Measurements from ENCODE around the gene PNLIPRP3.

PNLIPRP3 gene

GRCh38 chr10:116408719-116409118 is 18.9 kb upstream of the PNLIPRP3 start:
- H3K27ac ChIP-seq: no peak overlapping the region
- H2AFZ ChIP-seq (ENCODE audit: low read depth): no peak overlapping the region
- no peaks in the 10 kb centered on the region for H3K27me3 ChIP-seq (ENCODE audit: insufficient read depth, low read depth)
- H3K9ac ChIP-seq: no peak overlapping the region
- no peaks in the 10 kb centered on the region for H3K4me1 ChIP-seq (ENCODE audit: low read depth, poor library complexity, severe bottlenecking)
- no peaks in the 10 kb centered on the region for H4K20me1 ChIP-seq (ENCODE audit: insufficient read depth)
- no peaks in the 10 kb centered on the region for H3K36me3 ChIP-seq (ENCODE audit: insufficient read depth)
- no peak overlapping the region for H3K4me2 ChIP-seq
- H3K79me2 ChIP-seq (ENCODE audit: insufficient read depth, low read depth): no peaks in the 10 kb centered on the region
- TF ChIP-seq CTCF (conservative IDR thresholded peaks at IDR 0.05; ENCODE audit: low read depth, low read length): no peak
- no peak overlapping the region for H3K4me3 ChIP-seq (IDR thresholded peaks at IDR 0.05; ENCODE audit: insufficient read depth, low read depth, low read length)

- H3K36me3 ChIP-seq (ENCODE audit: insufficient read depth): no peaks in the 10 kb centered on the region
- no peak overlapping the region for H2AFZ ChIP-seq (ENCODE audit: low read depth)
- no peak overlapping the region for H3K9ac ChIP-seq
- no peaks in the 10 kb centered on the region for H3K4me1 ChIP-seq (ENCODE audit: low read depth, poor library complexity, severe bottlenecking)
- H3K4me2 ChIP-seq: no peak overlapping the region
- no peaks in the 10 kb centered on the region for H3K79me2 ChIP-seq (ENCODE audit: insufficient read depth, low read depth)
- no peak overlapping the region for H3K4me3 ChIP-seq (IDR thresholded peaks at IDR 0.05; ENCODE audit: insufficient read depth, low read depth, low read length)
- no peak for TF ChIP-seq CTCF (conservative IDR thresholded peaks at IDR 0.05; ENCODE audit: low read depth, low read length)
- H3K27me3 ChIP-seq (ENCODE audit: insufficient read depth, low read depth): no peaks in the 10 kb centered on the region
- no peaks in the 10 kb centered on the region for H4K20me1 ChIP-seq (ENCODE audit: insufficient read depth)
- H3K27ac ChIP-seq: no peak overlapping the region
These were observed 17.3 kb upstream of the PNLIPRP3 start for GRCh38 chr10:116410351-116410750.

DNA sequence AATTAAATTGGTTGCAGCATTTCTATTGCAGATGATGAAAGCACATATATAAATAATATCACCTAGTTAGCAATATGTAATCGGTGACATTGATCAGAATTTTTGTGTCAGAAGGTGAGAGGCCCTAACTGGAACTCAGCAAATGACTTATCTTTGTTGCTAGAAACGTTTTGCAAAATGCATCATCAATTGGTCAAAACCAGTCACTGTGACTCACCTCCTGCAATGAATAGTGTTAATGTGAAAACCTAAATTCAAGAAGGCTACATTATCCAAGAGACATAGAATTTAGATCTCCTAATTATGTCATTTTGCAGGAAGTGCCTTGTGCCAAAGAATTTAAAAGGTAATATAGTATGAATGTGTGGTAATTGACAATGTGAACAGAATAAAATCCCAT is 9.8 kb upstream of the PNLIPRP3 start:
- no peaks in the 10 kb centered on the region for H4K20me1 ChIP-seq (ENCODE audit: insufficient read depth)
- no peak overlapping the region for H3K4me3 ChIP-seq (IDR thresholded peaks at IDR 0.05; ENCODE audit: insufficient read depth, low read depth, low read length)
- no peak overlapping the region for H2AFZ ChIP-seq (ENCODE audit: low read depth)
- no peak overlapping the region for H3K27ac ChIP-seq
- H3K9ac ChIP-seq: no peak overlapping the region
- H3K27me3 ChIP-seq (ENCODE audit: insufficient read depth, low read depth): no peaks in the 10 kb centered on the region
- H3K4me2 ChIP-seq: no peak overlapping the region
- no peaks in the 10 kb centered on the region for H3K4me1 ChIP-seq (ENCODE audit: low read depth, poor library complexity, severe bottlenecking)
- no peak for TF ChIP-seq CTCF (conservative IDR thresholded peaks at IDR 0.05; ENCODE audit: low read depth, low read length)
- H3K79me2 ChIP-seq (ENCODE audit: insufficient read depth, low read depth): no peaks in the 10 kb centered on the region
- H3K36me3 ChIP-seq (ENCODE audit: insufficient read depth): no peaks in the 10 kb centered on the region

- H3K4me3 ChIP-seq (IDR thresholded peaks at IDR 0.05; ENCODE audit: insufficient read depth, low read depth, low read length): no peak overlapping the region
- no peaks in the 10 kb centered on the region for H3K79me2 ChIP-seq (ENCODE audit: insufficient read depth, low read depth)
- no peaks in the 10 kb centered on the region for H4K20me1 ChIP-seq (ENCODE audit: insufficient read depth)
- no peak overlapping the region for H3K9ac ChIP-seq
- H3K4me1 ChIP-seq (ENCODE audit: low read depth, poor library complexity, severe bottlenecking): no peaks in the 10 kb centered on the region
- no peaks in the 10 kb centered on the region for H3K36me3 ChIP-seq (ENCODE audit: insufficient read depth)
- no peak overlapping the region for H3K27ac ChIP-seq
- H2AFZ ChIP-seq (ENCODE audit: low read depth): no peak overlapping the region
- TF ChIP-seq CTCF (conservative IDR thresholded peaks at IDR 0.05; ENCODE audit: low read depth, low read length): no peak
- H3K4me2 ChIP-seq: no peak overlapping the region
- no peaks in the 10 kb centered on the region for H3K27me3 ChIP-seq (ENCODE audit: insufficient read depth, low read depth)
These were observed 9.3 kb upstream of the PNLIPRP3 start for GRCh38 chr10:116418389-116418788.

DNA sequence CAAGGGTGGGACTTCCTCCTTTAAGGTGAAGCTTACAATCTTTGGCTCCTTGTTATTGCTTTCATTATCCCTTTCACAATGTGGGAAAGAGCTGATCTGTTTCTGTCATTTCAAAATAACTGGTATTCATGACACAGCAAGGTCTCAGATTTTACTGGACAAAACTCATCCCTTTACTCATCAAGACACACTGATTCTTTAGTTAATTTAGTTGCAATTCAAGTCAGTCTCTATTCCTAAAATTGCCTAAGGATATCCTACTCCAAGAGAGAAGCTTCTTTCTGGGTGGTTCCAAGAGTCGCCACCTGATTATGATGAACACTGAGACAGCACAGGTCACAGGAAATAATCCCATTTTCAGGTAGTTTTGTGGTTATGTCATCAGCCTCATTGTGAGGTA is 5.8 kb upstream of the PNLIPRP3 start:
- H3K27me3 ChIP-seq (ENCODE audit: insufficient read depth, low read depth): no peaks in the 10 kb centered on the region
- H3K36me3 ChIP-seq (ENCODE audit: insufficient read depth): no peaks in the 10 kb centered on the region
- no peak overlapping the region for H2AFZ ChIP-seq (ENCODE audit: low read depth)
- H3K79me2 ChIP-seq (ENCODE audit: insufficient read depth, low read depth): no peaks in the 10 kb centered on the region
- H4K20me1 ChIP-seq (ENCODE audit: insufficient read depth): no peaks in the 10 kb centered on the region
- H3K4me3 ChIP-seq (IDR thresholded peaks at IDR 0.05; ENCODE audit: insufficient read depth, low read depth, low read length): no peak overlapping the region
- H3K27ac ChIP-seq: no peak overlapping the region
- TF ChIP-seq CTCF (conservative IDR thresholded peaks at IDR 0.05; ENCODE audit: low read depth, low read length): no peak
- no peak overlapping the region for H3K4me2 ChIP-seq
- no peaks in the 10 kb centered on the region for H3K4me1 ChIP-seq (ENCODE audit: low read depth, poor library complexity, severe bottlenecking)
- no peak overlapping the region for H3K9ac ChIP-seq
